ENCODE results near the gene CHAC1.
A peak's percentile ranks its signal among the peaks of the same experiment; 100 is the strongest.

Gene CHAC1

DNA sequence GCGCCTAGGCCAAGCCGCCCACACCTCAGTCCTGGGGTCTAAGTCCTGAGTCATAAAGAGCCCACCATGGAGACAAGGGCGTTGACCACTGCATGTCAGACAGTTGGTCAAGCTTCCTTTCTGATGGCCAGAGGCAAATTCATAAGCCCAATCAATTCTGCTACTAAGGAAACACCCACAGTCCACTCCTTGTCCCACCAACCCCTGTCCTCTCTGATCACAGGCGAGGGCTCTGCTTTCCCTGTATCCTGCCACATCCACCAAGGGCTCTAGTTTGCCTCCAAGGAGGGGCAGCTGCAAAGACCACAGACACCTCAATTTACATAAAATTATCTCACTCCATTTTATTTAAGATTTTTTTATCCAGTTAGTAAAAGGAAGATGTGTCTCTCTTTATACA, 25.3 kb downstream of the CHAC1 start:
- Mint-ChIP-seq H3K4me3 (no peak overlapping the region), H3K27me3 (no peaks in the 10 kb centered on the region), H3K4me1 (no peaks in the 10 kb centered on the region), H3K27ac (no peak overlapping the region), H3K9me3 (no peaks in the 10 kb centered on the region), H3K36me3 (peaks cover 9% of the 10 kb centered on the region)

DNA sequence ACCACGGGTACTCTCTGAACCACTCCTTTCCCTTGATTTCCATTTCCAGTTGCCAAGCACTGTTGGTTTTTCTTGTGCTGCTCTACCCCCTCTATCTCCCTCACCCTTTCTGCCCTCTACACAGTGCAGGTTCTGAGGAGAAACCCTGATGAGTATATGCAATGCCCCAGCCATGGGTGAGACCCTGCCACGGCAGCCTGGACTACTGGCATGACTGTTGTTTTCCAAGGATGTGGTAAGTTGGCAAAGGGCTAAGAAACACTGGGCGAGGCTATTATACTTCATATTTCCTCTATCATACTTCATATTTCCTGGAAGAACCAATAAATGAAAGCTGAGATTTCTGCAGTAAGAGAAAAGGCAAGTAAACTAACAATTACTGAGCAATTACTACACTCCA, 27.9 kb downstream of the CHAC1 start:
- no peaks in the 10 kb centered on the region for H3K27me3 Mint-ChIP-seq
- peaks cover 11% of the 10 kb centered on the region for H3K36me3 Mint-ChIP-seq
- H3K27ac Mint-ChIP-seq = no peak overlapping the region
- no peaks in the 10 kb centered on the region for H3K9me3 Mint-ChIP-seq
- H3K4me1 Mint-ChIP-seq = no peaks in the 10 kb centered on the region
- no peak overlapping the region for H3K4me3 Mint-ChIP-seq

DNA sequence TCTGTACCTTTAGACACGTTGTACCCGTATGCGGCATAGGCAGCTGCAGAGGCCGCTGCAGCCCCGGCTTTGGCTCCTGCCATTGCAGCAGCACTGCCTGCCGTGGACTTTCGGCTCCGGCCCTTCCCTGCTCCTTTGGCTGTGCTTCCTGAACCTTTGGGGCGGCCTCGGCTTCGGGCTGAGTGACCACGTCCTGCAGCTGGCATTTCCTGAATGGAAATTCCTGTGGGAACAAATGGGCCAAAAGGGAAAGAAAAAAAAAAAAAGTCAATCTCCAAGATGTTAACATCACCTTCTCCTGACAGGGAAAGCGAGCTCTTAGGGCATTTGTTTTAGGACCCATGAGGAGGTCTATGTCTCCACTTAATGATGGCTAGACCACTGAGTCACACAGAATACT, 29.6 kb downstream of the CHAC1 start:
- Mint-ChIP-seq H3K4me1 (no peaks in the 10 kb centered on the region), H3K27me3 (no peaks in the 10 kb centered on the region), H3K36me3 (peaks cover 16% of the 10 kb centered on the region), H3K27ac (no peak overlapping the region), H3K4me3 (no peak overlapping the region), H3K9me3 (no peaks in the 10 kb centered on the region)

- H3K27ac Mint-ChIP-seq = no peak overlapping the region
- peaks cover 13% of the 10 kb centered on the region for H3K36me3 Mint-ChIP-seq
- H3K4me1 Mint-ChIP-seq = no peaks in the 10 kb centered on the region
- H3K9me3 Mint-ChIP-seq = no peaks in the 10 kb centered on the region
- H3K27me3 Mint-ChIP-seq = no peaks in the 10 kb centered on the region
- no peak overlapping the region for H3K4me3 Mint-ChIP-seq
Measured at GRCh38 chr15:40984406-40984805, 31.1 kb downstream of the CHAC1 start.

DNA sequence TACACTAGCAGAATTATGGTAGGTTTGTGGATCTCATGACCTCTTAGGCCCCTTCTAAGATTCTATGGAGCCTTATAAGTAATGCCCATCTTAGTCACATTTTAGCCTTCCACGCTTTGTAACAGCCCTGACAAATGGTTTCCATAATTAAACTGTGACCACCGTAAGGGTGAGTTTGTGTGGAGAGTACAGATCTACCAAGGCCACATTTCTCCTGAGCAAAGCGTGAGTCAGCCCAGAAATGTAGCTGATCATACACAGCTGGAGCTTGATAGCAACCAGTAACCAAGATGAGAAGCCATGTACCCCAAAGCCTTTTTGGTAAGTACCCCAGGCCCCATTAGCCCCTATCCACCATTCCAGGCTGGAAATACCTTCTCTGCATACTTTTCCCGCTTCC, 31.7 kb downstream of the CHAC1 start:
- Mint-ChIP-seq H3K4me3 (no peak overlapping the region), H3K9me3 (peaks cover 4% of the 10 kb centered on the region), H3K4me1 (peaks cover 3% of the 10 kb centered on the region), H3K27ac (no peak overlapping the region), H3K36me3 (peaks cover 16% of the 10 kb centered on the region), H3K27me3 (no peaks in the 10 kb centered on the region)

GRCh38 chr15:40985541-40986330, 32.5 kb downstream of the CHAC1 start:
- peaks cover 10% of the 10 kb centered on the region for H3K4me1 Mint-ChIP-seq
- no peaks in the 10 kb centered on the region for H3K27me3 Mint-ChIP-seq
- H3K4me3 Mint-ChIP-seq = no peak overlapping the region
- H3K27ac Mint-ChIP-seq = no peak overlapping the region
- H3K9me3 Mint-ChIP-seq = peaks cover 6% of the 10 kb centered on the region
- peaks cover 20% of the 10 kb centered on the region for H3K36me3 Mint-ChIP-seq

DNA sequence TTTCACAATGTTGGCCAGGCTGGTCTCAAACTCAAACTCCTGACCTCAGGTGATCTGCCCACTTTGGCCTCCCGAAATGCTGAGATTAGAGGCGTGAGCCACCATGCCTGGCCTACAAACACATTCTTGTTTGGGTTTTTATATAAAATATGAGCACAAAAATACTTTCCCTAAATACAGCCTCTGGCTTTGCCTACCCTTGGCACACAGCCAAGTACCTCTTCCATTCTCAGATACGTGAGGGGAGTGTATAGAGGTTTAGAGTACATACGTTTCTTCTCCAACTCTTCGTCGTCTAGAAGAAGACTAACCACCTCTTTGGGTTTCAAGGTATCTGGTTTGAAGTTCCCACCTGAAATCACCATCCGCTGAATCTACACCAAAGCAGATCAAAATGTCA, 33.5 kb downstream of the CHAC1 start:
- peaks cover 27% of the 10 kb centered on the region for H3K36me3 Mint-ChIP-seq
- H3K4me3 Mint-ChIP-seq = no peak overlapping the region
- no peaks in the 10 kb centered on the region for H3K27me3 Mint-ChIP-seq
- H3K9me3 Mint-ChIP-seq = peaks cover 6% of the 10 kb centered on the region
- peak overlapping the region; percentile 14 for H3K27ac Mint-ChIP-seq
- peaks cover 18% of the 10 kb centered on the region for H3K4me1 Mint-ChIP-seq

DNA sequence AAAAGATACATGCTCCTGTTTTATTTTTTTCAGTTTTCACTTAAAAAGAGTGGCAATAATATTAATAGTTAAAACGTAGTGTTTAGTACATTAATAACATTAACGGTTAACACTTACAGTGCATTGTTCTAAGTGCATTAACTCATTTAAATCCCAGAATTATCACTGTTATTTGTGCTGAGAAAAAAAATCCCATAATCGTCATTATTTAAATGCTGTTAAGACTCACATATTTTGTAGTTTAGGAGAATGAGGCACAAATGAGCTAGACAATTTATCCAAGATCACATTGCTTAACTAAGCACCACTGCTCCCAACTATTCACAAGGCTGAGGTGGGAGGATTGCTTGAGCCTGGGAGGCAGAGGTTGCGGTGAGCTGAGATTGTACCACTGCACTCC, 34.9 kb downstream of the CHAC1 start:
- Mint-ChIP-seq H3K36me3 (peaks cover 25% of the 10 kb centered on the region), H3K4me3 (no peak overlapping the region), H3K4me1 (peaks cover 18% of the 10 kb centered on the region), H3K27me3 (no peaks in the 10 kb centered on the region), H3K9me3 (peaks cover 6% of the 10 kb centered on the region), H3K27ac (no peak overlapping the region)

- H3K27me3 Mint-ChIP-seq = no peaks in the 10 kb centered on the region
- H3K36me3 Mint-ChIP-seq = peaks cover 30% of the 10 kb centered on the region
- H3K9me3 Mint-ChIP-seq = peaks cover 6% of the 10 kb centered on the region
- H3K4me3 Mint-ChIP-seq = peak overlapping the region; percentile 11
- H3K4me1 Mint-ChIP-seq = peaks cover 18% of the 10 kb centered on the region
- peak overlapping the region; percentile 68 for H3K27ac Mint-ChIP-seq
Measured at GRCh38 chr15:40990080-40990479, 36.8 kb downstream of the CHAC1 start.

- Mint-ChIP-seq H3K27ac (peak overlapping the region; percentile 84), H3K36me3 (peaks cover 32% of the 10 kb centered on the region), H3K4me1 (peaks cover 18% of the 10 kb centered on the region), H3K9me3 (peaks cover 6% of the 10 kb centered on the region), H3K4me3 (no peak overlapping the region), H3K27me3 (no peaks in the 10 kb centered on the region)
Measured at GRCh38 chr15:40990789-40991188, 37.5 kb downstream of the CHAC1 start.

DNA sequence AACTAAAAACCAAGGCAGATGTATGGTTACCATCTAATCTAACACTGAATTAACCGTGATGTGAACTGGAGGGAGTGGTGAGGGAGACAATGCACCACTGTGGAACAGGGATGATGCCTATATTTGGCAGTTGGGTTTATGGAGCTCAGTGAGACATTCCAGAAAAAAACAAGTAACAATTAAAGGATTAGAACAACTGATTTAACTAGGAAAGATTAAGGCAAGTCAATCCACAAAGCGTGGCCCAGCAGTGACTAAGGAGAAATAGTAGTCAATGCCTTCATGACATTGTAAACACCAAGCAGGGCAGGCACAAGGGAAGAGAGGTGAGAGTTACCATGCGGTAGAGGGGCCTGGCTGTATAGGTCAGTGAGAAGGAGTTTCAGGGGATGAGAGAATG, 38.1 kb downstream of the CHAC1 start:
- peak overlapping the region; percentile 84 for H3K27ac Mint-ChIP-seq
- H3K4me1 Mint-ChIP-seq = peaks cover 18% of the 10 kb centered on the region
- peaks cover 6% of the 10 kb centered on the region for H3K9me3 Mint-ChIP-seq
- H3K36me3 Mint-ChIP-seq = peaks cover 32% of the 10 kb centered on the region
- no peaks in the 10 kb centered on the region for H3K27me3 Mint-ChIP-seq
- H3K4me3 Mint-ChIP-seq = no peak overlapping the region

DNA sequence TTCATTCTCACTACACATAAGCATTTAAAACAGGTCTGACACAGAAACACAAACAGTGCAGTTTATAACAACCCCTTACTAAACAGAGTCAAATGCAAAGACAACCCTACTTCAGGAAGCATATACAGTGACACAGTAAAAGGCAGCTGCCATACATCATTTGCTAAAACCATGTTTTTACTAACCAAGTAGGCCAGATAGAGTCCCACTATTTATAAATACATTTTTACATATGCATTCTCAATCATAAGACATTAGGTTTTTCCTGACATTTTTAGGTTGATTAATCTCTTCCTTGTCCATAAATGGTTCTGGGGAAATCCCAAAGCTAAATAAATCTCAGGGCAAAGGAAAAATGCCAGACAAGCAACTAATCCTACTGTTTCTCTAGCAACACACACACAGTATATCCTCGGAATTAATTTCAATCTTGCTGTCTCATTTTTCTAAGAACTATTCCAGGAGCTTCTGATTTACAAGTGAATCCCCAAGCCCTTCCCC, 39.0 kb downstream of the CHAC1 start:
- Mint-ChIP-seq H3K27ac (peak overlapping the region; percentile 12), H3K36me3 (peaks cover 30% of the 10 kb centered on the region), H3K4me1 (peaks cover 18% of the 10 kb centered on the region), H3K4me3 (no peak overlapping the region), H3K9me3 (peaks cover 6% of the 10 kb centered on the region), H3K27me3 (no peaks in the 10 kb centered on the region)

- H3K4me1 Mint-ChIP-seq = peaks cover 18% of the 10 kb centered on the region
- no peak overlapping the region for H3K27ac Mint-ChIP-seq
- H3K9me3 Mint-ChIP-seq = peaks cover 6% of the 10 kb centered on the region
- peaks cover 31% of the 10 kb centered on the region for H3K36me3 Mint-ChIP-seq
- no peaks in the 10 kb centered on the region for H3K27me3 Mint-ChIP-seq
- H3K4me3 Mint-ChIP-seq = no peak overlapping the region
Measured at GRCh38 chr15:40992825-40993224, 39.6 kb downstream of the CHAC1 start.

- Mint-ChIP-seq H3K36me3 (peaks cover 26% of the 10 kb centered on the region), H3K27ac (no peak overlapping the region), H3K9me3 (no peaks in the 10 kb centered on the region), H3K4me3 (no peak overlapping the region), H3K4me1 (peaks cover 9% of the 10 kb centered on the region), H3K27me3 (no peaks in the 10 kb centered on the region)
Measured at GRCh38 chr15:40995656-40996055, 42.4 kb downstream of the CHAC1 start.

DNA sequence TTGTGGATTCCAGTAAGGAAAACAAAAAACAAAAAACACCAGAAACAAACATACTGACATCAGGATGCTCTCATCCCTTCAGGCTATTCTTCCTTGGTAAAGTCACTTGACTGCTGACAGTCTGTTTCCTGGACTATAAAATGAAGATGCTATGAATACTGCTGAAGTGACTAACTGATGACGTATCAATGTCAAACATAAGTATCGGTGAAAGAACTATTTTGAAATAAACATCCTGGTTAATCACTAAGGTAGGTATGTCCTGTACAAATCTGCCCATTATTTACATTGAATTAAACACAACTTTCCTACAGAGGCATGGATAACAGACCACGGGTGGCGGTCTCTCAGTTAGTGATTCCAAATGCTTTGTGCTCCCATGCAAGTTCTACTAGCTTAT, 45.9 kb downstream of the CHAC1 start:
- H3K4me1 Mint-ChIP-seq = no peaks in the 10 kb centered on the region
- H3K4me3 Mint-ChIP-seq = no peak overlapping the region
- H3K27ac Mint-ChIP-seq = no peak overlapping the region
- H3K27me3 Mint-ChIP-seq = no peaks in the 10 kb centered on the region
- peaks cover 12% of the 10 kb centered on the region for H3K36me3 Mint-ChIP-seq
- no peaks in the 10 kb centered on the region for H3K9me3 Mint-ChIP-seq

GRCh38 chr15:41001524-41002214, 48.4 kb downstream of the CHAC1 start:
- H3K4me1 Mint-ChIP-seq = no peaks in the 10 kb centered on the region
- H3K9me3 Mint-ChIP-seq = no peaks in the 10 kb centered on the region
- H3K36me3 Mint-ChIP-seq = peaks cover 9% of the 10 kb centered on the region
- no peaks in the 10 kb centered on the region for H3K27me3 Mint-ChIP-seq
- no peak overlapping the region for H3K4me3 Mint-ChIP-seq
- H3K27ac Mint-ChIP-seq = no peak overlapping the region

All from activated naive CD4-positive, alpha-beta T cell treated with anti-CD3 and anti-CD28 coated beads, Interleukin-2, amount 50 U/mL, for 24 hours (primary cell).